Kidney (tissue), 14 donors: ENCODE data around the gene S100A6. TPM values are rescaled to one million over a fixed set of nuclear protein-coding genes. Genes with fewer than 3 reads are reported as not detected.
"Not testable (repeated sequence)": the region's sequence is repeated elsewhere in the genome, so short reads cannot be mapped to it uniquely, and the experiment has no call there.

ENCODE experiments used
- DNase-seq, 5 donors: peaks; one replicate each; pipeline ENCODE4 v3.0.0-alpha.2; 2013 to 2020
- FAIRE-seq: peaks from 2 replicates; lab custom pipeline; 2012; peaks lifted over from hg19 to GRCh38; lab: Jason Lieb, UNC
- H3K27ac ChIP-seq, 2 donors: one replicate each; pipeline ENCODE4 v1.7.0; 2013; ENCODE audit warnings: low read depth in 2 of 2, low read length in 2 of 2, inconsistent platforms in 1 of 2
- H3K27me3 ChIP-seq: one replicate; pipeline ENCODE4 v1.7.1; 2013; ENCODE audit warnings: low read length, inconsistent platforms; ENCODE audit not compliant: control insufficient read depth, insufficient read depth
- H3K36me3 ChIP-seq, 3 donors: one replicate each; pipeline versions ENCODE4 v1.7.0 to v1.7.1; 2013; ENCODE audit warnings: low read length in 3 of 3, control low read depth in 1 of 3, inconsistent platforms in 1 of 3; ENCODE audit not compliant: insufficient read depth in 3 of 3, control insufficient read depth in 2 of 3
- H3K4me1 ChIP-seq, 3 donors: one replicate each; pipeline versions ENCODE4 v1.7.0 to v1.7.1; 2013; ENCODE audit warnings: low read length in 3 of 3, inconsistent platforms in 1 of 3, low read depth in 1 of 3; ENCODE audit not compliant: control insufficient read depth in 2 of 3, insufficient read depth in 2 of 3
- H3K4me3 ChIP-seq, 3 donors: one replicate each; pipeline versions ENCODE4 v1.7.0 to v1.8.1; 2013; ENCODE audit warnings: low read length in 3 of 3, control low read depth in 1 of 3, inconsistent platforms in 1 of 3
- H3K9ac ChIP-seq, 3 donors: one replicate each; pipeline versions ENCODE4 v1.7.0 to v1.7.1; 2013; ENCODE audit warnings: low read length in 3 of 3, control low read depth in 1 of 3, inconsistent platforms in 1 of 3
- H3K9me3 ChIP-seq, 3 donors: one replicate each; pipeline versions ENCODE4 v1.7.0 to v1.7.1; 2013; ENCODE audit warnings: low read length in 3 of 3, control low read depth in 1 of 3, inconsistent platforms in 1 of 3; ENCODE audit not compliant: control insufficient read depth in 2 of 3, insufficient read depth in 1 of 3
- CTCF ChIP-seq: IDR thresholded peaks from 3 replicates; pipeline ENCODE4 v1.5.1; 2012; ENCODE audit warnings: mild to moderate bottlenecking, moderate library complexity, borderline replicate concordance; ENCODE audit not compliant: insufficient read depth; ENCODE audit errors: extremely low read depth
- intact Hi-C: fragments of 100-400 bp; cut with DNase I; formaldehyde crosslinking; loops from one replicate; pipeline ENCODE4 v1.11.1; 2022
- polyA plus RNA-seq: library from polyadenylated mRNA; stranded (reverse); fragments of 350-450 nt; fragmentation: Illumina TruSeq; extraction: RNeasy Lipid Tissue Mini Kit (QIAGEN cat#74804); gene quantifications from one replicate; pipeline ENCODE4 v1.2.3, GENCODE V29; 2014; ENCODE audit warnings: low read depth, low replicate concordance; ENCODE audit not compliant: insufficient read depth
- total RNA-seq: library from RNA; stranded (reverse); fragmentation: NEBNext Ultra II Directional; extraction: Animal tissue kit (Norgen Biotek cat#: 25700); gene quantifications from one replicate; pipeline ENCODE4 v1.2.1, GENCODE V29; 2021
- donor health status: control.
- donor health status: control.
- donor health status: control.
- donor health status: control.
- donor health status: control.
- donor health status: DM: yes; HTN: yes; CAD: no.
- donor health status: Normal renal cell carcinoma (clear cell type).

Gene S100A6
- total and polyA plus RNA-seq, 2 donors from 2014 or later: 1,542 to 1,580 TPM

- Histone ChIP-seq H3K27me3 (no peaks in the 10 kb centered on the region), H3K27ac (no peak overlapping the region), H3K9ac (no peak overlapping the region), H3K4me3 (no peak overlapping the region), H3K36me3 (no peaks in the 10 kb centered on the region), H3K4me1 (no peaks in the 10 kb centered on the region), H3K9me3 (no peaks in the 10 kb centered on the region)
- intact Hi-C loops: no loop called here
- FAIRE-seq (no peak), DNase-seq (peak in 1 of 5 donors; percentile 75)
- TF ChIP-seq CTCF: no peak
Observed at GRCh38 chr1:153577624-153578051, 41.8 kb upstream of the S100A6 start.

GRCh38 chr1:153577138-153577537 is 41.3 kb upstream of the S100A6 start:
- TF ChIP-seq CTCF: no peak
- Histone ChIP-seq H3K9ac (no peak overlapping the region), H3K27ac (no peak overlapping the region), H3K4me1 (no peaks in the 10 kb centered on the region), H3K9me3 (no peaks in the 10 kb centered on the region), H3K27me3 (no peaks in the 10 kb centered on the region), H3K4me3 (no peak overlapping the region), H3K36me3 (no peaks in the 10 kb centered on the region)
- FAIRE-seq: no peak
- intact Hi-C loops: no loop called here
- peak in 1 of 5 donors; percentile 3 for DNase-seq

- H3K4me3 ChIP-seq, H3K9ac ChIP-seq, H3K36me3 ChIP-seq, intact Hi-C loops, FAIRE-seq, H3K9me3 ChIP-seq, H3K4me1 ChIP-seq, H3K27me3 ChIP-seq, H3K27ac ChIP-seq, DNase-seq: not testable (repeated sequence)
Observed at GRCh38 chr1:153575497-153575896, 39.7 kb upstream of the S100A6 start.

GRCh38 chr1:153575081-153575491 is 39.3 kb upstream of the S100A6 start:
- H3K4me3 ChIP-seq, FAIRE-seq, H3K9ac ChIP-seq, intact Hi-C loops, H3K27me3 ChIP-seq, H3K9me3 ChIP-seq, H3K36me3 ChIP-seq, H3K27ac ChIP-seq, H3K4me1 ChIP-seq: not testable (repeated sequence)
- DNase-seq: peak in 1 of 5 donors; percentile 60
